ENCODE data around the gene ELMOD3.
"Not testable (repeated sequence)": the region's sequence is repeated elsewhere in the genome, so short reads cannot be mapped to it uniquely, and the experiment has no call there.

Gene ELMOD3

DNA sequence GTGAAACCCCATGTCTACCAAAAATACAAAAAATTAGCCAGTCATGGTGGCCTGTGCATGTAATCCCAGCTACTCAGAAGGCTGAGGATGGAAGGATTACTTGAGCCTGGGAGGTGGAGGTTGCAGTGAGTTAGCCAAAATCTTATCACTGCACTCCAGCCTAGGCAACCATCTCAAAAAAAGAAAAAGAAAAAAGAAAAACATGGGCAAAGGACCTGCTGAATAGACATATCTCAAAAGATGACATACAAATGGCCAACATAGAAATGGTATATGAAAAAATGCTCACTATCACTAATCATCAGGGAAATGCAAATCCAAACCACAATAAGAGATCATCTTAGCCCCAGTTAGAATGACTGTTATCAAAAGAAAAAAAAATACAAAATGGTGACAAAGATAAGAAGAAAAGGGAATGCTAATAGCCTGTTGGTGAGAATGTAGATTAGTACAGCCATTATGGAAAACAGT, 25.4 kb upstream of the ELMOD3 start:
- DNase-seq (ENCODE audit: low spot score) (no peak), FAIRE-seq (no peak)

- FAIRE-seq, result not testable (repeated sequence)
Observed at GRCh38 chr2:85329701-85330100, 24.9 kb upstream of the ELMOD3 start.

DNA sequence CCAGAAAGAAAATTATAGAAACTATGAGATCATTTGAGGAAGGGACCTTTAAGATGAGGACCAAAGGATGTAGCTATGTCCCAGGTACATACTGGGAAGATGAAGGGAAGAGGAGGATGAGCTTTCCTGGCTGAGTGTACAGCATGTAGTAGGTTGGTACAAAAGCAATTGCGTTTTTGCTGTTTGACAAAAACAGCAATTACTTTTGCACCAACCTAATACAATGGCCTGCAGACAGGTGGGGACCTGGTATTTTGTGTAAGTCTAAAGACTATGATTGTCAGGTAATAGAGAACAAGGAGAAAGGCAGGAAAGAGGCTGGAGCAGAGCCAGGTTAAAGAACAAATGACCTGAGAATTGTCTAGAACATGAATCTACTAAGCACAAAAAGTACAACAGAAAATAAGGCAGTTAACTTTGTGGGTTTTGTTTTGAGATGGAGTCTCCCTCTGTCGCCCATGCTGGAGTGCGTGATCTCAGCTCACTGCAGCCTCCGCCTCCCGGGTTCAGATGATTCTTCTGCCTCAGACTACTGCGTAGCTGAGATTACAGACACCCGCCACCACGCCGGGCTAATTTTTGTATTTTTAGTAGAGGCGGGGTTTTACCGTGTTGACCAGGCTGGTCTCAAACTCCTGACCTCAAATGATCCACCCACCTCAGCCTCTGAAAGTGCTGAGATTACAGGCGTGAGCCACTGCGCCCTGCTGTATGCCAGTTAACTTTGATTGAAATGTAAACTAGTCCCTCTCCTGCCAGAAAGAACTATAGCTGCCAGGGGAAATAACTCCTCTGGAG, 23.5 kb upstream of the ELMOD3 start:
- DNase-seq (ENCODE audit: low spot score) (no peak), FAIRE-seq (no peak)

More at GRCh38 chr2:85329701-85330100, 24.9 kb upstream of the ELMOD3 start:
- not testable (repeated sequence) for DNase-seq (ENCODE audit: low spot score)

DNA sequence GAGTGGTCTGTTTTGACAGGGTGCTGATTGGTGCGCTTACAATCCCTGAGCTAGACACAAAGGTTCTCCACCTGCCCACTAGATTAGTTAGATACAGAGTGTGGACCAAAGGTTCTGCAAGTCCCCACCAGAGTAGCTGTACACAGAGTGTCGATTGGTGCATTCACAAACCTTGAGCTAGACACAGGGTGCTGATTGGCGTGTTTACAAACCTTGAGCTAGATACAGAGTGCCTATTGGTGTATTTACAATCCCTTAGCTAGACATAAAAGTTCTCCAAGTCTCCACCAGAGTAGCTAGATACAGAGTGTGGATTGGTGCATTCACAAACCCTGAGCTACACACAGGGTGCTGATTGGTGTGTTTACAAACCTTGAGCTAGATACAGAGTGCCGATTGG, 20.7 kb upstream of the ELMOD3 start:
- FAIRE-seq; DNase-seq (ENCODE audit: low spot score): not testable (repeated sequence)

DNA sequence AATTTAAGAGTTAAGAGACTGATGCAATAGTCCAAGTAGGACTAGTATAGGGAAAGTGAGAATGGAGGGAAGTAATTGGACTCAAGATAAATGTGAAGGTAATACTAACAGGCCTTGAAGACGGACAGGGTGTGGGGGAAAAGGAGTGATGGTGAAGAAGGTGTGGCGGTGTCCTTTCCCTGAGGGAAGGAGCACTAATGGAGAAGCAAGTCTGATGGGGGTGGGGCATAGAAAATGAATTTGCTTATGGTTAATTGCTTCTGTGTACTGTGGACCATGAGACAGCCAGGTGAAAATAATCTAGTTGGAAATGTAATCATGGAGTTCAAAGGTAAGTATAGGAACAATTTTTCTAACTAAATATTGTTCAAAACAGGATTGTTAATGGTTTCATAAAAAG, 19.6 kb upstream of the ELMOD3 start:
- DNase-seq (ENCODE audit: low spot score) (no peak), FAIRE-seq (no peak)

DNA sequence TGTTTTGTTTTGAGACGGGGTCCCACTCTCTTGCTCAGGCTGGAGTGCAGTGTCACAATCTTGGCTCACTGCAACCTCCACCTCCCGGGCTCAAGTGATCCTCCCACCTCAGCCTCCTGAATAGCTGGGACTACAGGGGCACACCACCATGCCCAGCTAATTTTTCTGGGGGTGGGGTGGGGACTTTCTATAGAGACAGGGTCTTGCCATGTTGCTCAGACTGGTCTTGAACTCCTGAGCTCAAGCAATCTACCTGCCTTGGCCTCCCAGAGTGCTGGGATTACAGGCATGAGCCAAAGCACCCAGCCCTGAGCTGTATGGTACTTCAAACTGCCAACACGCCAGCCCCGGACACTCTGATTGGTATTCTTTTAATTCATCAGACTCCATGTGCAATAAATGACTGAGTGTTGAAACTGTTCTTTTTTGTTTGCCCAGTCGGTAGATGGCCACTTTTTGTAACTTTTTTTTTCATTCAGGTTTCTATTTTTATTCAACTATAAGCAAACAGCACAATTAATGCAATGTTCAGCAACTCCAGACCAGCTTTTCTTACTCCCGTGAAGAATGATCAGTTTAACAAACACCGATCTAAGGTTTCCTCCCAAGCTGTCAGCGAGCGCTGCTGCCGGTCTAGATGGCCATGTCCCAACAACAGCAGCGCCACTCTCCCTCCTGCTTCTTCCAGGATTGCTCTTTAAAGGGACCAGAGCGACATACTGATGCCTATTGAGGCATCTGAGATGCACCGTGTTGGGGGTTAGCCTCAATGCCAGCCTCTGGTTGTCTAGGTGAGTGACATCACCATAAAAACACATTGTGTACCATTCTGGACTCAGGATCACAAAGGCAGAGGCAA, 14.3 kb upstream of the ELMOD3 start:
- DNase-seq (ENCODE audit: low spot score) (no peak), FAIRE-seq (peak; percentile 52)

- FAIRE-seq (no peak), DNase-seq (ENCODE audit: low spot score) (no peak)
Observed at GRCh38 chr2:85341269-85342029, 13.1 kb upstream of the ELMOD3 start.

DNA sequence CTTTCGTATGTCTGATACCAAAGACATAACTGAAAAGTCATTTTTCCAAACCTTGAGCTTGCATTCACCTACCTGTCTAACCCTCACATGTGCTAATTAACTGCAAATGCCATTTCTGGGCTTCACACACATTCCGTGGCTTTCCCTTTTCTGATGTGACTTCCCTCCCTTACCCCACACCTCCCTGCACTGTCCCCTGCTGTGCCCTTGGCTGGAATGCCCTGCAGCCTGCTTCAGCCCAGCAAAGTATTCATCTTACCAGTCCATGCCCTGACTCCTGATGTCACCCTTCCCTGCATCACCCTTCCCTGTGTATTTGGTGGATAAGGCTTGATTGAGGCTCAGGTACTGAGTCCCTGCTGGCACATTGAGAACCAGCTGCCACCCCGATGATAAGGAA, 12.4 kb upstream of the ELMOD3 start:
- DNase-seq (ENCODE audit: low spot score), result no peak
- FAIRE-seq, result no peak

DNA sequence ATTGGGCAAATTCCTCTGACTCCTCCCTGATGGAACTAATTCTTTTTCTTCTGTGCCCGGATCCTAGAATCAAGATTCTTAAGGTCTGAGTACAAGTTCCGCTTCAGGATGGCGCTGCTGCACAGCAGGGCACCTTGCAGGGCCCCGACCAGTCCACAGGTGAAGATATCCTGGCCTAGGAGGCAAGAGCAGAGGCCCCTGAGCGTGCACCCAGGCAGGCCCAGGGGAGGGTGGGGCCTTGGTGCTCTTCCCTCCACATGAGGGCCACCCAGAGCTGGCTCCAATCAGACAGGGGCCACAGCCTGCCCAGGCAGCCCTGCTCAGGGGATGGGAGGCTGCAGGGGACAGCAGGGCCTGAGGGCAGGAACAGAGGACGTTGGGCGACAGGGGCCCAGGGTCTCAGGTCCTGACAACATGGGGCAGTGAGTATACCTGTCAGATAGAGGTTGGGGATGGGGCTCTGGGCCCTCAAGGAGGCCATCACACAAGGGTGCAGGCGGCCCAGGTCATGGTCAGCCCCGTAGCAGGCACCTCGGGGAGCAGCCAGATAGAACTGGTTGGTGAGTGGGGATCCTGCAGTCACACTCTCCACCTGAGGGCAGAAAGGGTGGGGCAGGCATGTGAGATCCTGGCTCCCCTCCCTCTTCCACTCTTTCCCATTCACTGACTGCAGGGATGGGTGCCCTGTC, 11.2 kb upstream of the ELMOD3 start:
- not testable (repeated sequence) for FAIRE-seq; DNase-seq (ENCODE audit: low spot score)

DNA sequence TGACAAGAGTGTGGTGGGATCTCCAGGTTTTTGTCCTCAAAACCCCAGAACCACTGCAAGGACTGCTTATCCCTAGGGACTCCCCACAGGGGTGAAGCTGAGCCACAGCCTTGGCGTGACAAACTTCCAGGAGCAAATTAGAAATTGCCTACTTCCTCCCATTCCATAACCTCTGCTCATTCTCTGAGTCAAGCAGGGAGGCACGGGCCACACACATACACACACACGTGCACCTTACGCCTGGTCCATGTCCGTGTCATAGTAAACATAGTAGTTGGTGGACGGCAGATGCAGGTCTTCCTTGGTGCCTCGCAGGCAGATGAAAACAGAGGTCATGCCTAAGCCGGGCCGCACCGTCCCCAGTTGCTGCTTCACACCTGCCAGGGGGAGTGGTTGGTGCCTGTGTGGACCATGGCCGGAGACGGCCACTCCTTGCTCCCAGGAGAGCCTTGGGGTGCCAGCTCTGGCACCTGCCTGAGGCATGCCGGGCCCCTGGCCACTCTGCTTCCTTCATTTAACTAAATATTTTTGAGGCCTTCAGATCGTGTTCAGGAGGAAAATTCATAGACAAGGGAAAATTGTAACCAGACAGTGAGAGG, 10.1 kb upstream of the ELMOD3 start:
- FAIRE-seq, result no peak

GRCh38 chr2:85347599-85347998, 7.0 kb upstream of the ELMOD3 start:
- no peak for FAIRE-seq
- no peak for DNase-seq (ENCODE audit: low spot score)

More for the DNA sequence above, 10.1 kb upstream of the ELMOD3 start:
- DNase-seq (ENCODE audit: low spot score), result no peak

GRCh38 chr2:85353876-85354285, 688 bp upstream of the ELMOD3 start:
- no peak for FAIRE-seq
- peak; percentile 39 for DNase-seq (ENCODE audit: low spot score)

DNA sequence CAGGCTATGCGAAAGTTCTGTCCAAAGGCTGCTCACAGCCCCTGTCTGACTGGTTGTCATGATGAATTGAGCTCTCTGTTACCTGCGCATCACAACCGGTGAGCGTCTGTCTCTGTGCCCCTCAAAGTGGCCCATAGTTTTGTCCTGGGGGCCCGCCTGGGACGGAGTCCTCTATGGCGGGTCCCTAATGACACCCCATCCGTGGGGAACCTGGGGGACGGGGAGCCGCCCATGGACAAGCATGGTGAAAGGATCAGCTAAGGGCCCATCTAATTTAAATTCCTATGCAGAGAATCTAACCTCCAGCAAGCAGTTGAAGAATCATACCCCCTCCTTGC, 473 bp downstream of the ELMOD3 start:
- FAIRE-seq, result no peak

GRCh38 chr2:85355521-85355920, 952 bp downstream of the ELMOD3 start:
- FAIRE-seq (no peak), DNase-seq (ENCODE audit: low spot score) (no peak)

More for the DNA sequence above, 473 bp downstream of the ELMOD3 start:
- DNase-seq (ENCODE audit: low spot score), result no peak

DNA sequence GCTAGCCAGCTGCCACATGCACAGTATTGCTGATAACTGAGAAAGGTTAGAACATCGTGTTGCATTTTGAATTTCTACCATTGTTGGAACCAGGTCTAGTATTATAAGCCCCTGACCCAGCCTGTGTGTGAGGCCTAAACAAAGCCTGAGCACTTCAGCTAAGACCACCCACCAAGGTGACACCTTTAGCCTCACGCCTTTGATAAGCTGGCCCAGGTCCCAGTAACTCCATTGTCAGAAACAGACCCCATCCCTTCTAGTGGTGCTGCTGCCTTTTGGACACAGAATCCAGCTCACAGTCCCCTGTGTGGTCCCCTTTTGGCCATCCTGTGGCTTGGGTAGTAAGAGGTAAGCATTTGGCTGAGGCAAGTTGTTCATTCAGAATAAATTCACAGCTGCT, 1.6 kb downstream of the ELMOD3 start:
- DNase-seq (ENCODE audit: low spot score), result no peak
- FAIRE-seq, result no peak

DNA sequence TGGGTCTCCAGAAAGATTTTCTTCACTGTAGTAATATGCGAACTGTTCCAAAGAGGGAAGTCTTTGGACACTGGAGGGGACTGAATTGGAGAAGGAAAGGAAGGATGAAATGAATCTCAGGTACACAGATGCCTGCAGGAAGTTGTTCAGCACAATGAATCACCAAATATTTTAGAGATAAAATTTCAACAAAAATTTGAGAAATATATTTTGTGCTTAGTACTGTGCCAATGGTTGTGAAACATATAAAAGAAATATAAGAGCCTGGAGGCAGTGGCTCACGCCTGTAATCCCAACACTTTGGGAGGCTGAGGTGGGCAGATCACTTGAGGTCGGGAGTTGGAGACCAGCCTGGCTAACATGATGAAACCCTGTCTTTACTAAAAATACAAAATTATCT, 3.2 kb downstream of the ELMOD3 start:
- FAIRE-seq (no peak), DNase-seq (ENCODE audit: low spot score) (no peak)

DNA sequence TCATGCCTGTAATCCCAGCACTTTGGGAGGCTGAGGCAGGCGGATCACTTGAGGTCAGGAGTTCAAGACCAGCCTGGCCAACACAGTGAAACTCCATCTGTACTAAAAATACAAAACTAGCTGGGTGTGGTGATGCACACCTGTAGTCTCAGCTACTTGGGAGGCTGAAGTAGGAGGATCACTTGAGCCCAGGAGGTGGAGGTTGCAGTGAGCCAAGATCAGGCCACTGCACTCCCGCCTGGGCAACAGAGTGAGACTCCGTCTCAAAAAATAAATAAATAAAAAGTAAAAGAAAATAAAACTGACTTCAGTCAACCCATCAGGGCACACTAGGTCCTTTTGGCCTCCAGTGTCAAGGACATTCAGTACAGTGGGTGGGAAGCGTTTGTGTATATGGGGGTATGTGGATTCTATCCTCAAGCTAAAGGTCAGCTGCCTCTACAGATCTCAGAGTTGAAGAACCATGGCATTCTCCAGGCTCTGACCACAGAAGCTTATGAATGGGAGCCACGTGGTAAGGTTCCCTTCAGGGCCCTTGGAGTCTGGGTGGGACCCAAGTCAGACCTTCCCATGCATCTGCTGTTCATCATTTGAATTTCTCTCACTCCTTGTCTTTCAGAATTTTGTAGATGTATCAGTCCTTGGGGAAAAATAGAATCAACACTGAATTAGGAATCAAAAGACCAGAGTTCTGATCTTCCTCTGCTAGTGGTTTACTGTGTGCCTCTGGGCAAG, 8.3 kb downstream of the ELMOD3 start:
- not testable (repeated sequence) for DNase-seq (ENCODE audit: low spot score); FAIRE-seq

DNA sequence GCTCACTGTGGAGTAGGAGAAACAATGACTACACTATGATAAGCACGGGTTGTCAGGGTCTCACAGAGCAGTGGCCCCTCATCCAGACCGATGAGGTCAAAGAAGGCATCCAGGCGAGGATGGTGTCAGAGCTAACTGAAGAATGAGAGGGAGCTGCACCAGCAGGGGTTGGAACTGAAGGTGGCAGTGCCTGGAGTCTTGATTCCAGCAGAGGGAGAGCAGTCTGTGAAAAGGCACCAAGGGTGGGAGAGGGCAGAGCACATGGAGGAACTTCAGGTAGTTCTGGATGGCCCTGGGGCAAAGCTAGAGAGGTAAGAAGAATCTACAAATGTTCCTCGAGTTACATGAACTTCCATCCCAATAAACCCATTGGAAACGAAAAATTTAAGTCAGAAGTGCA, 12.6 kb downstream of the ELMOD3 start:
- no peak for FAIRE-seq
- no peak for DNase-seq (ENCODE audit: low spot score)

DNA sequence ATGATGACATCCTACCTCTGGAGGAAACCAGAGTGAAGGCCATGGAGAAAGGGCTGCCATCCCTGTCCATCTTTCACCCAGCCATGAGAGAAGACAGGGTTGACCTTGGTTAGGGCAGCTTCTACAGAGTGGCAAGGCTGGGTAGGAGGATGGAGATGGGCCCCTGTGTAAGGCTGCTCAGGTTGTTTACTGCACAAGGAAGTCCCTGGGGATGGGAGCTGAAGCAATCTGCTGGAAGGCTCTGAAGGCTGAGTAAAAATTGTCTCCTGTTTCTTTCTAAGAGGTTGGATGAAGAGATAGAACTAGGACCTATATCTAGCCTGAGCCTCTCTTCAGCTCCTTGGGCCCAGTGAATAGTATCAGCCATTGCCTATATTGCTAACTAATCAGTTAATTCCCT, 14.4 kb downstream of the ELMOD3 start:
- DNase-seq (ENCODE audit: low spot score), result no peak
- FAIRE-seq, result no peak

- DNase-seq (ENCODE audit: low spot score) (no peak), FAIRE-seq (no peak)
Observed at GRCh38 chr2:85369500-85369899, 14.9 kb downstream of the ELMOD3 start.
